ENCODE results near the gene ISL1.

Gene ISL1

GRCh38 chr5:51383131-51384121 is at the start of gene ISL1:
Gene ISL1 (plus strand): TSS chr5:51383448. CDS start chr5:51383672, 224 bp downstream.
- no peak for DNase-seq

- no peak for DNase-seq
These were observed 46.4 kb upstream of the ISL1 start for GRCh38 chr5:51336878-51337277.

DNA sequence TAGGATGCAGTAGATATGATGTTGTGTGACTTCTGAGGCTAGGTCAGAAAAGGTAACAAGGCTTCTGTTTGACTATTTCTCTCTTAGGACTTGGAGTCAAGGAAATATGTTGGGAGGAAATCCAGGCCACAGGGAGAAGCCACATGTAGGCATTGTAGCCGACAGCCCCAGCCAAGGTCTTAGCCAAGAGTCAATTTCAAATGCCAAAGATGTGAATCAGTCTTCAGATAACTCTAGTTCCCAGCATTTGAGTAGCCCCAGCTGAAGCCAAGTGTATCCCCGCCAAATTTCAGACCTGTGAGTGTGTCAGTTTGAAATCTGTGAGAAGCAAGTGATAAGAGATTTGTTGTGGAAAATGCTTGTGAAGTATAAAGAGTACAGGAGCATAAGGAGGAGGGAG is 38.1 kb upstream of the ISL1 start:
- no peak for DNase-seq

GRCh38 chr5:51347157-51347556 is 36.1 kb upstream of the ISL1 start:
- no peak for DNase-seq

DNA sequence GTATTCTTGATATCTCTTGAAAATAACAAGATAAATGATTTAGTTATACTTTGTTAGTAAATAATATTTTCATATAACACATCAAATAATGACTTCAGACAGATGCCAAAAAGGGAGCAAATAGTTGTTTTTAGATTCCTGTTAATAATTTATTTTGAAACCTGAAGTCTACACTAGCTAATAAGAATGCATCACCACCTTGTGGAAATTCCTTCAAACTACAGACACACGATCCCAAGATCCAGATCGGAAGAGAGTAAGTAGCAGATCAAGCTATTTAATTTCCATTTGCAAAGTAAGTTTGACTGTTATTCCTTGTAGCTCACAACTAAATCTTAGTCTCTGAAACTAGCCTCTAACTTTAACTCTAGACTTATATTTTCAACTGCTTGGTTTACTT is 35.5 kb upstream of the ISL1 start:
- DNase-seq = no peak

DNA sequence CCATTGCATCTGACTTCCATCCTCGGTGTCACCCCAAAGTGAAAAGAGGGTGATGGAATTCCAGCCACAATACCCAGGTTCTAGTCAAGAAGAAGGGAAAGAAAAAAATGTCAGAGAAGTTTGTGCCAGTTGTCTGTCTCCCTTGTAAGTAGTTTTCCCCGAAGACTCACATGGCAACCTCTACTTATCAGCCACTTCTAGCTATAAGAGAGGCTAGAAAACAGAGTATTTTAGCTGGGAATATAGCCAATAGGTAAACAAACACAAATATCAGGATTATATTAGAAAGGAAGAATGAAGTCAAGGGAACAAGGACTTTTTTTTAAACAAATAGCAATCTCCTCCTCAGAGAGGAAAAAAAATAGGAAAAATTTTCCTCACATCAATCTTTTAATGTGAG is 12.2 kb upstream of the ISL1 start:
- no peak for DNase-seq

GRCh38 chr5:51373880-51374523 is 9.2 kb upstream of the ISL1 start:
- DNase-seq = no peak

- no peak for DNase-seq
These were observed 8.2 kb upstream of the ISL1 start for GRCh38 chr5:51375084-51375483.

DNA sequence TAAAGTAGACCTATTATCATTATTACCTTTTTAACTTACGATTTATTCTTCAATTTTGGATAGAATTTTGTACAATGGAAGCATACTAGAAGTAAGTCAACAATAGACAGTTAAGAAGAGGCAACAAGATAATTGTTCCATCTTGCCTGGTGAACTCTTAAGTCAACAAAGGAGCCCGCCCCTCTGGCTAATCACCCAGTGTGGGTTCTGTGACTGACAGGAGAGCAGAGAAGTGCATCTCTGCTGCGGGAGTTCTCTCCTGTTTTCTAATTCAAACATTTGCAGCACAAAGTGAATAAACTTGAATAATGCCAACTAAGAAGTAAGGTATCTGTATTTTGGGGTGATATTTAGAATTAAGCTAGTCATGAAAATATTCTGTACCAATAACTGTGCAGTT is 6.7 kb upstream of the ISL1 start:
- no peak for DNase-seq

GRCh38 chr5:51377151-51378060 is 5.8 kb upstream of the ISL1 start:
- DNase-seq = no peak

- no peak for DNase-seq
These were observed 5.2 kb upstream of the ISL1 start for GRCh38 chr5:51378061-51378409.

GRCh38 chr5:51378448-51379330 is 4.6 kb upstream of the ISL1 start:
- no peak for DNase-seq

DNA sequence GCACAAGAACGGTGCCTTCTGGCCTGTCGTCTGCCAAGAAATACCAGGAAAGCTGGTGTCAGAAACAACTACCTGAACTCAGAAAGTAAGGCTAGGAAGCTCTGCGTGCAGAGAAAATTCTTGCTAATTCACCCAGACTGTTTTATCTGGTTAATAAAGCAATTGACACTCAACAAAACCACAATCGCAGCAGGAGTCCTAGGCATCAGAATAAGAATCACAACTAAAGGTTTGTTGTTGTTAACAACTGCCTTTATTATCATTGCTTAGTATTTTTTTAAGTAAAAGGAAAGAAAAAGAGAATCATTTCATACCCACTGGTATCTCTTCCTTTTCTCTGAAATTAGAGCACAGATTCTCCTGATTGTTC is 3.9 kb upstream of the ISL1 start:
- no peak for DNase-seq

GRCh38 chr5:51380603-51381207 is 2.5 kb upstream of the ISL1 start:
- no peak for DNase-seq

DNA sequence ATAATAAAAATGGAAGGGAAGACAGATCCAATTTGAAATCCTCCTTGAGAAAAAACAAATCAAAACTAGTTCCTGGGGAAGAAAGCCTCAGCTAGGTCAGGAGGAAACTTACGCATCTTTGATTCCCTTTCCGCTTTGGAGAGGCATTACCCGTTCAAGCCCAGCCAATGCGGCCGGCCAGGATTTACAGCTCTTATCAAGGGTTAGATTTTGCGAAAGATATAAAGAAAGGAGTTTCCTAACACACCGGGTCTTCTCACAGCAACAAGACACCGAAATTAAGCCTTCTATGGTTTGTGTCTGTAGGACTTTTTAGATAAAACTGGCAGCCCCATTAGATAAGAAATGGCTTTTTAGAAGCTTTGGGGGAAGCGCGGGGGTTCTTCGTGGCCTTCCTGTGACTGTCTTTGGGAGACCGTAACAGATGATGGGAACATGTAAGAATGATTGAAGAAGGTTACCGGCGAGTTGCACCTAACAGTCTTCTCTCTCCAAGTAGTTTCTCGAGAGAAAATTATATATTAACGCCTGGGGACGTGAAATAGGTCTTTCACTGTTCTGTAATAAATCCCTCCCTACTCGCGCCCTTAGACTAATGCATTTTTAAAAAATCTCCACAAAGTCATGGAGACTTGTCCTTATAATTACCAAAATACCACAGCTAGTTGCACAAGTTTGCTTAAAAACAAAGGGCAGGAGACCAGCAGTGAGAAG is 1.3 kb upstream of the ISL1 start:
- DNase-seq = no peak

- DNase-seq = no peak
These were observed 622 bp upstream of the ISL1 start for GRCh38 chr5:51382521-51383130.

- no peak for DNase-seq
These were observed 1.1 kb downstream of the ISL1 start for GRCh38 chr5:51384281-51384840.

DNA sequence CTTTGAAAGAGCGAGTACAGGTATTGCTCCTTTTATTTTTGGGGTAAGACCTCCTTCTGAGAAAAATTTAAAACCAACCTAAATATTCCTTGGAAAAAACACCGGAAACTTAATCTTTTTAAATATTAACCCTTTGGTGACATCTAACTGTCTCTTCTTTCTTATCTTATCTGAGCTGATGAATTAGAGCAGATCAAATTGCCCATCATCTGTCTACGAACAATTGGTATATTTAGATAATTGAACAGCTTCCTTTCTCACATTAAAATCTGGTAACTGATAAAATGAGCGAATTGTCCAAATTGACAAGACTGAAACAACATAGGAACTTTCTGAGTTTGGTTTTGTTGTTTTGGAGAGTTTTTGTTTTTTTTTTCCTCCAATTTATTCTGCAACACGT is 2.0 kb downstream of the ISL1 start:
- no peak for DNase-seq

DNA sequence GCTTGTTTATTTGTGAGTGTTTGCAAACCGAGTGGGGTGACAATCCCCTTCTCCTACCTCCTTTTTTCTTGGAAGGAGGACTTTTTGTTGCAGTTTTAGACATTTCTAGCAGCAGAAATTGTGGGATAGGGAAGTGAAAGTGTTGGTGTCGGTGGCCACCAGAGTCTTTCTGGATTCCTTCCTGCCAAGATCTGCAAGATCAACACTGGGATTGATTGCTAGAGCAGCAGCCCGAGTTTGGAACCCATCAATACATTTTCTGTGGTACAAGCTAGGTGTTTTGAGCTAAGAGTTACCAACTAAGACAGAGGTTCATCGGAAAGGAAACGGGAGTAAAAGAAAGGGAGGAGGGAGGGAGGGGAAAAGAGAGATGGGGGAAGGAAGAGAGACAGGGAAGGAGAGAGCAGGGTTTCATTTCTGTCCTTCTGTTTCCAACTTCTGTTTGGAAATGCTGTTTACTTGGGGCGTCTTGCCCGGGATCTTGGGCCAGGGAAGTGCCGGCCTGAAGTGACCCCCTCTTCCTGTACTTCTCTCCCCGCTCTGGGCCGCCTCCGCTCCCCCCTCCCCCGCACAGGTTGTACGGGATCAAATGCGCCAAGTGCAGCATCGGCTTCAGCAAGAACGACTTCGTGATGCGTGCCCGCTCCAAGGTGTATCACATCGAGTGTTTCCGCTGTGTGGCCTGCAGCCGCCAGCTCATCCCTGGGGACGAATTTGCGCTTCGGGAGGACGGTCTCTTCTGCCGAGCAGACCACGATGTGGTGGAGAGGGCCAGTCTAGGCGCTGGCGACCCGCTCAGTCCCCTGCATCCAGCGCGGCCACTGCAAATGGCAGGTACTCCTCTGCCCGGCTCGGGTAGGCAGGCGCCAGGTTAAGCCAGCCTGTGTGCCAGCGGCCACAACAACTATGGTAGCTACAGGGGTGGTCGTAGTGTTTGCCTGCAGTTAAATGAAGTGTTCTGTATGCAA is 4.0 kb downstream of the ISL1 start:
- DNase-seq = no peak

Measured in activated CD8-positive, alpha-beta memory T cell treated with anti-CD3 and anti-CD28 coated beads, Interleukin-2, amount 50 U/mL, for 4 hours (primary cell).